GM18507 (cell line): Measurements from ENCODE around the gene CTNNA1.

ENCODE experiments used
- DNase-seq: peaks from one replicate; pipeline ENCODE4 v3.0.0; 2011; ENCODE audit warnings: low read depth; ENCODE audit not compliant: insufficient read length; ENCODE audit errors: extremely low spot score
- FAIRE-seq: peaks from 2 replicates; lab custom pipeline; 2011; peaks lifted over from hg19 to GRCh38; lab: Jason Lieb, UNC

CTNNA1 gene

DNA sequence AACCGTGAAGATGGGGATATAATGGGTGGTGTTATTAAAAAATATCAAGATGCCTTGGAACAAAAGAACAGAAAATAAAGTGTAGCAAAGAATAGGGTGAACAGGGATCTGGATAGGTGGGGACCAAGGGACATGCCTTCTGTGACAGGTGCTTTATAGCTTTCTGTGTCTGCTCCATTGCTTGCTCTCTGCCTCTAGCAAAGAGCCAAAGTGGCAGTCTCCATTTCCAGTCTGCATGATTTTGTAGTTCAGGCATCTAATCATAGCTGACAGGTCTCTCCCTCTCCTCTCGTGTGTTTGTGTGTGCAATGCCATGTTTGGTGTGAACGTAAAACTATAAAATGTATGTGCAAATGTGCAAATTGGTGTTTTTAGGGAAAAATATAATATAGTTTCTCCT is 86.9 kb downstream of the CTNNA1 start:
- DNase-seq, result no peak
- FAIRE-seq, result no peak

- DNase-seq (no peak), FAIRE-seq (no peak)
Observed at GRCh38 chr5:138841531-138841930, 88.3 kb downstream of the CTNNA1 start.

DNA sequence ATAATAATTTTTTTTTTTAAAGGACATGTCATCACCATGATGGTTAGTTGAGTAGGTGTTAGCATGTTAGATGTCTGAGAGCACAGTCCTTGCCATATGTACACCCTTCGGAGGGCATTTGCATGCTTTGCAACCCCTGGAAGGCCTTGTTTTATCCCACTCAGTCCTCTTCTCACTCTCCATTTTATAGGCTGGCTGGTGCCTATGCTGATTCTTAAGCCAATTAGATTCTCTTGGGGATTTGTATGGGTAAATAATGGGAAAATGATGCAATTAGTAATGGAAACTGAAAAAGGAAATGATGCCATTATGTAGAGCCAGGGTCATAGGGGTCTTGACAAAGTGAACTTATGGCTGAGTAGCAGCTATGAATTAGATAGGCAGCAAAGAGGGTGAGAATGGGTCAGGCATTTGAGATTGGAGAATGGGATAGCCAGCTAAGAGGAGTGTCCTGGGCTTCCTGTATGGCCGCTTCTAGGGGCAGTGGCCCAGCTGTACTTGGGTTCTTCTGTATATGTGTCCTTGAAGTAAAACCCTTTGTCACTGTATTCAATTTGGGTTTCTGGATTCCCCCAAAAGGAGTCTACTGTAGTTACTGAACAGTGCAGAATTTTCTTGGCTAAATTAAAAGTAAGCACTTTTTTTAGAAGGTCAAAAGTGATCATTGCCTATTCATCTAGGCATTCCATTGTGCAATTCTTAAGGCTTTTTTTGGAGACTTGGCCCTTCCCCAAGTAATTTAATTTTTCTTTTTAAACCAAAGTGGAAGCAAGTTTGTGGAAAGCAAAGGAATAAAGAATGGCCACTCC is 90.3 kb downstream of the CTNNA1 start:
- DNase-seq, result no peak
- no peak for FAIRE-seq

- DNase-seq (no peak), FAIRE-seq (no peak)
Observed at GRCh38 chr5:138844125-138844461, 90.9 kb downstream of the CTNNA1 start.

DNA sequence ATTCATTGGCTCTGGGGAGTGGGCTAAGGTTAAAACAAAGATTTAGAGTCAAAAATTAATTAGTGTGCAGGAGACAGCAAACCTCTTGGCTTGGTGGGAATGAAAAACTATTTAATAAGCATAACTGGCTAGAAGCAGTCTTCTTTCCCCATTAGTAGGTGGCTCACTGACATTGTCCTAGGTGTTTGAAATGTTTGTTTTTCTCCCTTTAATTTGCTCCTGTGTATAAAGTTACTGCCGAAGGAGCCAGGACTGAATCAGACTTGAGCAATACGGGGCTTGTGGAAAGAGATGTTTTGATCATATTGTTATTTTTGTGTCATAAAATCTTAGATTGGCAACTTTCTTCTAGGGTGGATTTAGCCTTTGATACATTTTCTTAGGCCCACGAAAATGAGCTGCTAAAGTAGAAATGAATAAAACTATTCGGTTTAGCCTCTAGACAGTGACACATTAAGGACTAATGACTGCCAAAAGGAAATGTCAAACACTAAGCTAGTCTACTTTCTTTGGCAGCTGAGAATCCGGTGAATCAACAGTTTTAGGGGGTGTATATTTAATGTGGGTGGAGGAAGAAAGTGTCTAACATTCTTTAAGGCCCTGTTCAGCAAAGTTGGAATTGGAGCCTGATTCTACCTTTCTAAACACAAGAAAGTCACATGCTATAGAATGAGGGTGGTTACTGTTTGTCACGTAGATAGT is 91.7 kb downstream of the CTNNA1 start:
- DNase-seq (no peak), FAIRE-seq (no peak)

DNA sequence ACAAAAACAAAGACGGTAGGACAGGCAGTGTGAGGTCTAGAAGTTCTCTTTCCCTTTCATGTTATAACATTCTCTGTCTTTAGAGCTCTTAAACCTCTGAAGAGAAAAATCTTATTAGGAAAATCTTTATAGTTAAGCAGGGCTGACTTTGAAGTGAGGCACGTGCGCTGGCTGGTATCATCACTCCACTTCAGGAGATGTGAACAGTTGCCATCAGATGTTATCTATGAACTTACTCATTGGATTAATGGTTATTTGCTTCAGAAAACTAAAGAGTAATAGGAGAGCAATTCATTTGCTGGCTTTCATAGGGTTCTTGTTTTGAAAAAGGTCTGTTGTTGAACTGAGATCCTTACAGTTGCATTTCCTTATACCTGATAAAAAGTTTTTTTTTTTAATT is 96.2 kb downstream of the CTNNA1 start:
- DNase-seq (no peak), FAIRE-seq (no peak)

DNA sequence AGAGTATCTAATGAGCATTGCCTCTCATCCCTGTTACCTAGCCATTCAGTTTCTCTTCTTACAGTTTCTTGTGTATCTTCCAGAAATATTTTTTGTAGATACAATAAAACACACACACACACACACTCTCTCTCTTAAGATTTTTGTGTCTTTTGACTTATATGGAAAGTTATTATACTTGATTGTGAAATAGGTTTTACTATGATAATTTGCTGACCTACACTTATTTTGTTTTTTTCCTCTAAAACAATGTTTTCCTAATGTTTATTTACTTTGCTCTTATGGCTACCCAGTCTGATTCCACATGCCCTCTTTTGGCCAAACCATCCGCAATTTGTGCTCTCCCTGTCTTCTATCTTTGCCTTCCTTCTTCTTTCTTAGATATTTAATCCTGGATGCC is 96.7 kb downstream of the CTNNA1 start:
- no peak for DNase-seq
- FAIRE-seq, result no peak

DNA sequence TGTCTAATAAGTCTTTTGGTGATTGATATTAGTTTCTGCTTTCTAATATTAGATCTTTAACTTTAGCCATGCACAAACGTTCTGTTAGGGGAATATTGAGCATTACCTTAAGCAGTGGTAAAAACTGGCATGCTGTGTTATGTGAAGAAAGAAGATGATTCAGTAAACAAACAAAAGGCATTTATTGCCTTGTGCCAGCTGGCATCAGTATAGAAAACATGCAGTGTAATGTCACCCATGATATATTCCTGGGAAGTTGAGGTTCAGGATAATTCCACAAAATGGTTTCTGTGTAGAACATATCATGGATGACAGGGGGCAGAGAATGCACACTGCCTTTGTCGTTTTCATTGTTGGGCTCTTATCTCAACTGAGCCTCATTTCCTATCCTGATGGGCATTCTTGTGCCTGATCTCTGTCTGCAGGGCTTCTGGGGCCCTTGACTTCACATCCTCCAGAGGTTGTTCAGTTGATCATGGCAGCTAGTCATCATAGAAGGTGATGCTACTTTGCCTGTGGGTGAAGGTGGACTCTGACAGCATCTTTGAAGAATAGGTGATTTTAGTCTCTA is 97.7 kb downstream of the CTNNA1 start:
- DNase-seq (no peak), FAIRE-seq (no peak)

DNA sequence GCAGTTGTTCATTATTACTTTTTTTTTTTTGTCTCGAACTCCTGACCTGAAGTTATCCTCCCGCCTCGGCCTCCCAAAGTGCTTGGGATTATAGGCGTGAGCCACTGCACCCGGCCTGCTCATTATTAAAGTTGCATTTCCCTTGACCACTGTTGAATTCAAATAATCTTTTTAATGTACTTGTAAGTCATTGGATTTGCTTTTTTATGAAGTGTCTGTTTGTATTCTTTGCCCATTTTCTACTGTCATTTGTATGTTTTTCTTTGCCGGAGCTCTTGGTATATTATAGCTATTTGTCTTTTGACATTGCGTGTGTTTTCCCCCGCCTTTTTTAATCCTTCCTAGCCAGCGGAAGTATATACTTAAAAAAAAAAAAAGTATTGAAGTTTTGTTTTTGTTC is 99.9 kb downstream of the CTNNA1 start:
- DNase-seq, result no peak
- FAIRE-seq, result no peak

- FAIRE-seq (no peak), DNase-seq (no peak)
Observed at GRCh38 chr5:138867011-138867410, 113.8 kb downstream of the CTNNA1 start.

GRCh38 chr5:138869038-138869437 is 115.8 kb downstream of the CTNNA1 start:
- FAIRE-seq (no peak), DNase-seq (no peak)

DNA sequence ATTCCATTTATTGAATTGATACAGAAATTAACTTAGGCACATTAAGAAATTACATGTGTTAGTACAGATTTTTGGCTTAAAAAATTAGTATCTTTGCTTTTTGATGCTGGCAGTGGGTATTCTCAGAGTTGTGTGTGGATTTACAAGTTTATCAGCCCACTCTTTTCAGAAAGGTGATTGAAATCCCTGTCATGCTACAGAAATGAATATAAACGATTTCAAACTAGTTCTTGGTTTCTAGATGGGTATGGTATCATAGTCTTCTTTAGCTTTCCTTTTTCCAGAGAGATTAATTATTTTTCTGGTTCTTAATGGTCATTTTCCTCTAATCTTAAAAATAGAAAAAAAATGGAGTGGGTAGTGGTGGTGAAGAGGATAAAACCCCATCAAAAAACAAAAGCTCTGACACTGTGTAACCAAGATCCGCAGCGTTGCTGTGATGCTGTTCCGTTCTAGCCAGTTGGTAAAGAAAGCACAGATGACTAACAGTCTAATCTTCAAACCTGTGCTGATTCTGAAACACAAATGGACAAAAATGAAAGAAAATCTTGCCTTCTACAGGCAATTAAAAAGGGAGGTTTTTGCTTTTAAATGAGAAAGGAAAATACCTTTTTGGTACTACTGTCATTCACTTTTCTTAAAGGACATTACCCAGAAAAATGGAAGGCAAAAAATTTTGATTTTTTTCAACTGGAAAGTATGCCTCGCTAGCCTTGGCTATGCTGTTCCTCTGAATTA is 116.7 kb downstream of the CTNNA1 start:
- FAIRE-seq (no peak), DNase-seq (no peak)

- FAIRE-seq (no peak), DNase-seq (no peak)
Observed at GRCh38 chr5:138870611-138871010, 117.4 kb downstream of the CTNNA1 start.

- no peak for DNase-seq
- no peak for FAIRE-seq
Observed at GRCh38 chr5:138872841-138873465, 119.7 kb downstream of the CTNNA1 start.

DNA sequence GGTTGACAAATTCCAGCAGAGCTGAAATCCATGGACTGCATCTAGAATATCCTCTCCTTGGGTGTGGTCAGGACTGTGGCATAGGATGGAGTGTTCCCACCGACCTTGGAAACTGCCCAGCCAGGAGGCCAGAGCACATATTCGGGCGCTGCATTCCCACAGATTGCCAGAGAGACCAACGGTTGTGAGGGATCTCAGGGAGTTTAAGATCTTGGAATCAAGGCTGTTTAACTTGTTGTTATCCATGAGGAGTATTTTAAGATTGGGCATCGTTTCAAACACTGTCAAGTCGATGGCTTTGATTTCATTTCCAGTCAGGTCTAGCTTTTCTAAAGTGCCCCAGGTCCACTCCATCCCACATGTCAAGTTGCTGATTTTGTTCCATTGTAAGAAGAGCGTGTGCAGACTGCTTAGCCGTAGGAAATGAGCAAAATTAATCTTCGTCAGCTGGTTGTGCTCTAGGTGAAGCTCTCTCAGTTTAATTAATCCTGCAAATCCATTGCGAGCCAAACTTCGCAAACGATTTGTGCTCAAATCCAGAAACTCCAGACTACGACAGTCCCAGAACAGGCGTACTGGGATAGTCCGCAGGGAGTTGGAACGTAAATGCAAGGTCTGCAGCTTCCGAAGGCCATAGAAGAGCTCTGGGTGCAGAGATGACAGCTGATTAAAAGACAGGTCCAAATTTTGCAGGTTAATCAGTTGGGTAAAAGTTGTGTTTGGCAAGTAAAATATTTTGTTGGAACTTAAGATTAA is 120.4 kb downstream of the CTNNA1 start:
- no peak for FAIRE-seq

DNA sequence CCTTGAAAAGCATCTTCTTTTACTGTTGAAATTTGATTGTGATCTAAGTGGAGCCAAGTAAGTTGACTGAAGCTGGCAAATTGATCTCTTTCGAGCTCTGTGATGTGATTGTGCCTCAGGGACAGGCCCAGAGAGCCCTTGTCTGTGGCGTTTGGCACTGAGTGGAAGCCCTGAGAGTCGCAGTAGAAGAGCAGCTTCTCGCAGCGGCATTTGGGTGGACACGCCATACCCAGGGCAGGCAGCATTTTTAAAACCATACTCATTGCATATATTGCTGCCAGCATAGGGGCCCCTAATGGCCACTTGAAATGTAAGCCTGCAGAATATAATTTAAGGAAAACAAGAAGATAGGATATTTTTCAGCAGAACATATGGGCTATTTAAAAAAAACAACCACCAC is 121.0 kb downstream of the CTNNA1 start:
- DNase-seq (no peak), FAIRE-seq (no peak)

More for the DNA sequence above, 120.4 kb downstream of the CTNNA1 start:
- DNase-seq, result no peak

DNA sequence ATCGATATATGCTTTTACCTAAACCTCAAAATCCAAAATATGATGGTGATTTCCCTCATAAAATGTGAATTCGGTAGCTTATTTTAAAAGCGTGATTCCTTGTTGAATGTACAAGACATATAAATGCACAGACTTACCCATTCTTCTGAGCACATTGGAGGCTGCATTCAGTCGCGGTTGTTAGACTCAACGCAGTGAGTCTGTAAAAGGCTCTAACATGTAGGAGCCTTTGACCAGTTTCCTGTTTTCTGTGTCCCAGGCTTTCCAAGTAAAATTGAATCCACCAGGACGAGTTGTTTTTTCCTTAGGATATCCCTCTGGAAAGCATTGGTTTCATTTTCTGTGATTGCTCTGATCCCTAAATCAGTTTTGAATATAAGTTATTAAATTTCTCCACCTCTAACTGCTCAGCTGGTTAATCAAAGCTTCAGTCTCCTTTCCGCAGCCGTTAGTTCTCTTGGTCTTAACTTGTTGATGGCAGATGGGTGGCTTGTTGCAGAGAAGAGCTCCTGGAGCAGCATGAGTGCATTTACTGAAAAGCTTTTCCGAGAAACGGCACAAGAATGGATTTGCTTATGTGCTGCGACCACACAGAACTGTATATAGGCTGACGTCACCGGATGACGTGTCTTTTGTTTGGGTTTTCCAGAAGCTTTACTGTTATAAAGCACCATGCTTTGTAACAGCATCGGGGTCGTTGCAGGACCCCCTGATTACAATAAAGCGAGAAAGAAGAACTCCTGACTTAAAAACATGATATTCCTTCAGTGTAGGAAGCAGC is 121.7 kb downstream of the CTNNA1 start, which contains the start of gene LRRTM2:
Gene LRRTM2 (minus strand): TSS at position 565 of the 781 bp plus-strand sequence. CDS start 424 bp downstream, at position 141.
- DNase-seq (no peak), FAIRE-seq (no peak)

GRCh38 chr5:138875552-138875875 is 122.3 kb downstream of the CTNNA1 start:
- DNase-seq (no peak), FAIRE-seq (no peak)
